Stimulated activated CD4-positive, alpha-beta T cell treated with anti-CD3 and anti-CD28 coated beads, Interleukin-1b, Interleukin-23, amount 100 ng/mL, for 24 hours (primary cell): ENCODE measurements around the gene PABPN1.

ENCODE experiments used
- DNase-seq, 4 experiments: peaks; one replicate each; pipeline ENCODE4 v3.0.0-alpha.2; 2020; ENCODE audit warnings: low read depth in 4 of 4, low spot score in 1 of 4

PABPN1 gene

GRCh38 chr14:23358042-23358441 is 36.8 kb downstream of the PABPN1 start:
- no peak for DNase-seq

- no peak for DNase-seq
Observed at GRCh38 chr14:23358553-23359166, 37.4 kb downstream of the PABPN1 start.

- DNase-seq: no peak
Observed at GRCh38 chr14:23359167-23359626, 37.9 kb downstream of the PABPN1 start.

- DNase-seq: no peak
Observed at GRCh38 chr14:23359722-23360447, 38.6 kb downstream of the PABPN1 start.

- no peak for DNase-seq
Observed at GRCh38 chr14:23360496-23360895, 39.2 kb downstream of the PABPN1 start.

- no peak for DNase-seq
Observed at GRCh38 chr14:23361320-23361719, 40.1 kb downstream of the PABPN1 start.

GRCh38 chr14:23361763-23362162 is 40.5 kb downstream of the PABPN1 start:
- DNase-seq: no peak

GRCh38 chr14:23362200-23362599 is 40.9 kb downstream of the PABPN1 start:
- no peak for DNase-seq

GRCh38 chr14:23364164-23365035 is 43.1 kb downstream of the PABPN1 start:
- DNase-seq: no peak

- DNase-seq: no peak
Observed at GRCh38 chr14:23365036-23365731, 43.9 kb downstream of the PABPN1 start, which contains the start of gene EFS. TSS of gene EFS (minus strand) at chr14:23365172. CDS start at chr14:23365025, 147 bp downstream.

- DNase-seq: no peak
Observed at GRCh38 chr14:23365732-23366425, 44.6 kb downstream of the PABPN1 start.

GRCh38 chr14:23366426-23366921 is 45.2 kb downstream of the PABPN1 start:
- DNase-seq: no peak

GRCh38 chr14:23370221-23370620 is 49.0 kb downstream of the PABPN1 start:
- DNase-seq: no peak

GRCh38 chr14:23371865-23372264 is 50.6 kb downstream of the PABPN1 start:
- no peak for DNase-seq

- no peak for DNase-seq
Observed at GRCh38 chr14:23372509-23372908, 51.3 kb downstream of the PABPN1 start, which contains the start of gene IL25. TSS of gene IL25 (plus strand) at chr14:23372809.

- no peak for DNase-seq
Observed at GRCh38 chr14:23373041-23373440, 51.8 kb downstream of the PABPN1 start.
